HL-60 (cell line): ENCODE results near the gene GOLPH3.
A peak's percentile ranks its signal among the peaks of the same experiment; 100 is the strongest.
"Not testable (repeated sequence)": the region's sequence is repeated elsewhere in the genome, so short reads cannot be mapped to it uniquely, and the experiment has no call there.

Source experiments
- DNase-seq, 2 experiments: peaks; one replicate each; pipeline ENCODE4 v3.0.0-alpha.2; 2010 to 2020; ENCODE audit warnings: low read depth in 1 of 2, low spot score in 1 of 2
- H3K27ac ChIP-seq: fragments of 250-450 bp; sonication (Bioruptor Pico); replicated peaks from 2 replicates; pipeline ENCODE4 v1.5.1; 2020; ENCODE audit warnings: mild to moderate bottlenecking, moderate library complexity
- H3K27me3 ChIP-seq: fragments of 250-450 bp; sonication (Bioruptor Pico); 2 replicates; pipeline ENCODE4 v1.5.1; 2021; ENCODE audit warnings: mild to moderate bottlenecking, moderate library complexity; ENCODE audit not compliant: insufficient read depth, poor library complexity, severe bottlenecking
- H3K4me3 ChIP-seq: replicated peaks from 2 replicates; pipeline ENCODE4 v1.5.1; 2011; ENCODE audit warnings: mild to moderate bottlenecking, control low read depth, low read length; ENCODE audit not compliant: insufficient read depth
- GABPA ChIP-seq: IDR thresholded peaks from 2 replicates; pipeline ENCODE4 v1.6.1; 2012; ENCODE audit warnings: low read depth
- POLR2AphosphoS5 ChIP-seq: IDR thresholded peaks from 2 replicates; pipeline ENCODE4 v1.6.1; 2012; ENCODE audit warnings: low read depth
- SPI1 ChIP-seq: IDR thresholded peaks from 2 replicates; pipeline ENCODE4 v1.6.1; 2012; ENCODE audit warnings: low read depth, mild to moderate bottlenecking, borderline replicate concordance
- TF ChIP-seq, protein P1 (sequence below): IDR thresholded peaks from one replicate; pipeline ENCODE4 v1.5.1; 2011; ENCODE audit warnings: low read length, control low read depth, inconsistent platforms; ENCODE audit not compliant: insufficient read depth
- TF ChIP-seq, protein P2 (sequence below): IDR thresholded peaks from 2 replicates; pipeline ENCODE4 v1.6.1; 2012; ENCODE audit warnings: low read depth; ENCODE audit not compliant: insufficient replicate concordance

Gene GOLPH3

DNA sequence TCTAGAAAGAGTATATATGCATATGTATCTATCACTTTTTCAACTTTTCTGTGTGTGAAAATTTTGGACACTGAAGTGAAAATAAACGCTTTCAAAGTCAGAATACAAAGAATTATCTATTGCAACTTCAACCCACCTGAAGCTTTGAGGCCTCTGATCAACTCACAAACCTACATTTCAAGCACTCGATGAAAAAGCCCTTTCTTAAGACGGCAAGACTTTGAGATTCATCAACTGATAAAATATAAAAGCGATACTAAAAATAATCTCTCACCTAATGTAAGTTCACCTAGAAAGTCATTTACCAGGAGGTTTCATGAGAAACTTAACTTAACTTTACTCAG, 1.2 kb downstream of the GOLPH3 start:
- Histone ChIP-seq H3K27me3 (no peaks in the 10 kb centered on the region), H3K4me3 (peak overlapping the region; percentile 69), H3K27ac (peak overlapping the region; percentile 97)
- no peak for DNase-seq
- TF ChIP-seq, protein P1, sequence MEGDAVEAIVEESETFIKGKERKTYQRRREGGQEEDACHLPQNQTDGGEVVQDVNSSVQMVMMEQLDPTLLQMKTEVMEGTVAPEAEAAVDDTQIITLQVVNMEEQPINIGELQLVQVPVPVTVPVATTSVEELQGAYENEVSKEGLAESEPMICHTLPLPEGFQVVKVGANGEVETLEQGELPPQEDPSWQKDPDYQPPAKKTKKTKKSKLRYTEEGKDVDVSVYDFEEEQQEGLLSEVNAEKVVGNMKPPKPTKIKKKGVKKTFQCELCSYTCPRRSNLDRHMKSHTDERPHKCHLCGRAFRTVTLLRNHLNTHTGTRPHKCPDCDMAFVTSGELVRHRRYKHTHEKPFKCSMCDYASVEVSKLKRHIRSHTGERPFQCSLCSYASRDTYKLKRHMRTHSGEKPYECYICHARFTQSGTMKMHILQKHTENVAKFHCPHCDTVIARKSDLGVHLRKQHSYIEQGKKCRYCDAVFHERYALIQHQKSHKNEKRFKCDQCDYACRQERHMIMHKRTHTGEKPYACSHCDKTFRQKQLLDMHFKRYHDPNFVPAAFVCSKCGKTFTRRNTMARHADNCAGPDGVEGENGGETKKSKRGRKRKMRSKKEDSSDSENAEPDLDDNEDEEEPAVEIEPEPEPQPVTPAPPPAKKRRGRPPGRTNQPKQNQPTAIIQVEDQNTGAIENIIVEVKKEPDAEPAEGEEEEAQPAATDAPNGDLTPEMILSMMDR = no peak
- TF ChIP-seq GABPA (no peak), POLR2AphosphoS5 (no peak), SPI1 (no peak)
- TF ChIP-seq, protein P2, sequence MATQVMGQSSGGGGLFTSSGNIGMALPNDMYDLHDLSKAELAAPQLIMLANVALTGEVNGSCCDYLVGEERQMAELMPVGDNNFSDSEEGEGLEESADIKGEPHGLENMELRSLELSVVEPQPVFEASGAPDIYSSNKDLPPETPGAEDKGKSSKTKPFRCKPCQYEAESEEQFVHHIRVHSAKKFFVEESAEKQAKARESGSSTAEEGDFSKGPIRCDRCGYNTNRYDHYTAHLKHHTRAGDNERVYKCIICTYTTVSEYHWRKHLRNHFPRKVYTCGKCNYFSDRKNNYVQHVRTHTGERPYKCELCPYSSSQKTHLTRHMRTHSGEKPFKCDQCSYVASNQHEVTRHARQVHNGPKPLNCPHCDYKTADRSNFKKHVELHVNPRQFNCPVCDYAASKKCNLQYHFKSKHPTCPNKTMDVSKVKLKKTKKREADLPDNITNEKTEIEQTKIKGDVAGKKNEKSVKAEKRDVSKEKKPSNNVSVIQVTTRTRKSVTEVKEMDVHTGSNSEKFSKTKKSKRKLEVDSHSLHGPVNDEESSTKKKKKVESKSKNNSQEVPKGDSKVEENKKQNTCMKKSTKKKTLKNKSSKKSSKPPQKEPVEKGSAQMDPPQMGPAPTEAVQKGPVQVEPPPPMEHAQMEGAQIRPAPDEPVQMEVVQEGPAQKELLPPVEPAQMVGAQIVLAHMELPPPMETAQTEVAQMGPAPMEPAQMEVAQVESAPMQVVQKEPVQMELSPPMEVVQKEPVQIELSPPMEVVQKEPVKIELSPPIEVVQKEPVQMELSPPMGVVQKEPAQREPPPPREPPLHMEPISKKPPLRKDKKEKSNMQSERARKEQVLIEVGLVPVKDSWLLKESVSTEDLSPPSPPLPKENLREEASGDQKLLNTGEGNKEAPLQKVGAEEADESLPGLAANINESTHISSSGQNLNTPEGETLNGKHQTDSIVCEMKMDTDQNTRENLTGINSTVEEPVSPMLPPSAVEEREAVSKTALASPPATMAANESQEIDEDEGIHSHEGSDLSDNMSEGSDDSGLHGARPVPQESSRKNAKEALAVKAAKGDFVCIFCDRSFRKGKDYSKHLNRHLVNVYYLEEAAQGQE = no peak

DNA sequence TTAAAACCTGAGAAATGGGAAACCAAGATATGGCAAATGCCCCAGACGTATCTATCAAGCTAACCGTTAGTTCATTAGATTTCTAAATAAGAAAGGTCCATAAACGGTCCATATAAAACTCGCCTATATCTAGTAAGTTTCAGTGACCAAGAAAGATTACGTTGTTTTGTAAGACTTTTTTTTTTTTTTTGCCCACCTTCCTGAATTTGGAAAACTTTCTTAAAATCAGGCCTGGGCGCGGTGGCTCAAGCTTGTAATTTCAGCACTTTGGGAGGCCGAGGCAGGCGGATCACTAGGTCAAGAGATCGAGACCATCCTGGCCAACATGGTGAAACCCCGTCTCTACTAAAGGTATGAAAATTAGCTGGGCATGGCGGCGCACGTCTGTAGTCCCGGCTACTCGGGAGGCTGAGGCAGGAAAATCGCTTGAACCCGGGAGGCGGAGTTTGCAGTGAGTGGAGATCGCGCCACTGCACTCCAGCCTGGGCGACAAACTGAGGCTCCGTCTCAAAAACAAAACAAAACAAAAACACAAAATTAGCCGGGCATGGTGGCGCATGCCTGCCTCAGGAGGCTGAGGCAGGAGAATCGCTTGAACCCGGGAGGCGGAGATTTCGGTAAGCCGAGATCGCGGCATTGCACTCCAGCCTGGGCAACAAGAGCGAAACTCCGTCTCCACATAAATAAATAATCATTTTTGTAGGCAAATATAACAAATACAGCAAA, 1.8 kb downstream of the GOLPH3 start:
- peak overlapping the region; percentile 97 for H3K27ac ChIP-seq
- TF ChIP-seq, protein P2 = peak; percentile 29
- DNase-seq = peak in 1 of 2 experiments; percentile 22
- not testable (repeated sequence) for H3K27me3 ChIP-seq
- H3K4me3 ChIP-seq = peak overlapping the region; percentile 69

DNA sequence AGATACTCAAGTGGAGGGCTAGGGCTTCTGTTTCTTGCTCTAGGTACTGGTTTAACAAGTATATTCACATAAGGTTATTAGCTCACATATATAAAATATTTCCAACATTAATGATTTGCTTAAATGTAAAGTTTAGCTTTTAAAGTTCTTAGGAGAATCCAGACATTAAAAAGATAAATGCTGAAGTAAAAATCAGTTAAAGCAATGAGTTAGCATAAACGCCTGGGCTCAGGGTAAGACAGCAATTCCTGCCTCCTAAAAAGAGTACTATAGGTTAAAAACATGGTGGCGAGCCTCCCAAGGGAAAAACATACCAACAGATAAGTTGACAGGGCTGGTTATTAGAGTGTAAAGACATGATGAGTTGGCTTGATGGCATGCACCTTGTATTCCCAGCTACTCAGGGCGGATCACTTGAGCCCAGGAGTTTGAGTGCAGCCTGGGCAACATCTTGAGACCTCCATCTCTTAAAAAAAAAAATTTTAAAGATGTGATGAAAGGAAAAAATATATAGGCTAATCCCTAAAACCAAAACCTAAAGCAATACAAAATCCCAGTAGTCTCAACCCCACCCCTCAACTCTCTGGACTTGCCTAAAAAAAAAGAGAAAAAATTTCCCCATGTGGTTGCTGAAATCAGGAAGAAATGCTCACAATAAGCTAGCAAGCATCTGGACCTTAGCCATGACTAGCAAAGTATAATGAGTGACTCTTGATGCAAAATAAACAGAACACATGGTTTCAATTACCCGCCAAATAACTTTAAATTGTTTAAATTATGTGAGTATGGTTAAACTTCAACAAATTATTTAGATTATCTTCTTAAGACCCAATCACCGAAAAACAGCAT, 3.6 kb downstream of the GOLPH3 start:
- TF ChIP-seq, protein P2 = no peak
- TF ChIP-seq SPI1 (no peak), POLR2AphosphoS5 (no peak), GABPA (no peak)
- TF ChIP-seq, protein P1 = no peak
- DNase-seq = no peak

More for the DNA sequence above, 3.6 kb downstream of the GOLPH3 start:
- H3K27me3 ChIP-seq = no peaks in the 10 kb centered on the region
- no peak overlapping the region; the same call in 1 of the 2 replicates for H3K27ac ChIP-seq
- no peak overlapping the region for H3K4me3 ChIP-seq
